Right atrium auricular region (tissue), 2 donors: ENCODE measurements around the gene CHCHD4. TPM values are rescaled to one million over a fixed set of nuclear protein-coding genes. Genes with fewer than 3 reads are reported as not detected.

Experiments used
- DNase-seq: peaks from one replicate; pipeline ENCODE4 v3.0.0-alpha.2; 2019; ENCODE audit warnings: low spot score
- H3K27ac ChIP-seq, 2 donors: fragments of 200-600 bp; sonication (generic); 1 replicate in 1 of 2; 2 replicates in 1 of 2; pipeline ENCODE4 v1.5.1; 2016 to 2019
- H3K27me3 ChIP-seq, 2 donors: fragments of 200-600 bp; sonication (generic); one replicate each; pipeline versions ENCODE4 v1.5.1 to v1.6.0; 2017 to 2019
- H3K36me3 ChIP-seq: fragments of 200-600 bp; sonication (generic); one replicate; pipeline ENCODE4 v1.5.1; 2016
- H3K4me1 ChIP-seq, 2 donors: fragments of 200-600 bp; sonication (generic); one replicate each; pipeline versions ENCODE4 v1.5.1 to v1.6.0; 2017 to 2019
- H3K4me3 ChIP-seq, 2 donors: fragments of 200-600 bp; sonication (generic); 1 replicate in 1 of 2; 2 replicates in 1 of 2; pipeline ENCODE4 v1.5.1; 2017 to 2019; ENCODE audit warnings: mild to moderate bottlenecking in 1 of 2, moderate library complexity in 1 of 2
- H3K9me3 ChIP-seq, 2 donors: fragments of 200-600 bp; sonication (generic); one replicate each; pipeline ENCODE4 v1.5.1; 2019
- CTCF ChIP-seq, 2 donors: fragments of 200-600 bp; sonication (generic); IDR thresholded peaks; one replicate each; pipeline ENCODE4 v1.5.1; 2019; ENCODE audit warnings: antibody characterized with exemption in 2 of 2
- total RNA-seq, 2 donors: library from RNA; depleted of rRNA; stranded (reverse); fragments of >200 nt; gene quantifications; one replicate each; pipeline ENCODE4 v1.1.0, GENCODE V29; 2016

CHCHD4 gene
- total RNA-seq, 2 donors from 2014 or later = 24.3 to 32.3 TPM

- TF ChIP-seq CTCF (IDR thresholded peaks at IDR 0.05) = no peak
- Histone ChIP-seq H3K27ac (no peak overlapping the region), H3K36me3 (peaks cover 79% of the 10 kb centered on the region), H3K27me3 (no peaks in the 10 kb centered on the region), H3K4me1 (no peaks in the 10 kb centered on the region), H3K4me3 (no peak overlapping the region), H3K9me3 (peaks cover 0 to 18% of the 10 kb centered on the region in 2 donors)
- DNase-seq = no peak
These were observed 33.3 kb upstream of the CHCHD4 start for GRCh38 chr3:14157951-14158350.

GRCh38 chr3:14156843-14157561 is 32.3 kb upstream of the CHCHD4 start:
- Histone ChIP-seq H3K4me3 (no peak overlapping the region), H3K27ac (no peak overlapping the region)

GRCh38 chr3:14156201-14156600 is 31.5 kb upstream of the CHCHD4 start:
- peaks cover 0 to 5% of the 10 kb centered on the region in 2 donors for H3K9me3 ChIP-seq
- TF ChIP-seq CTCF (IDR thresholded peaks at IDR 0.05) = no peak
- DNase-seq = no peak
- no peaks in the 10 kb centered on the region for H3K4me1 ChIP-seq
- H3K4me3 ChIP-seq = no peak overlapping the region
- no peak overlapping the region for H3K27ac ChIP-seq
- H3K36me3 ChIP-seq = peaks cover 76% of the 10 kb centered on the region
- H3K27me3 ChIP-seq = no peaks in the 10 kb centered on the region

More at GRCh38 chr3:14156843-14157561, 32.3 kb upstream of the CHCHD4 start:
- Histone ChIP-seq H3K27me3 (no peaks in the 10 kb centered on the region), H3K4me1 (no peaks in the 10 kb centered on the region), H3K9me3 (peaks cover 0 to 13% of the 10 kb centered on the region in 2 donors), H3K36me3 (peaks cover 79% of the 10 kb centered on the region)
- no peak for DNase-seq
- no peak for TF ChIP-seq CTCF (IDR thresholded peaks at IDR 0.05)

GRCh38 chr3:14154895-14155440 is 30.3 kb upstream of the CHCHD4 start:
- no peak for DNase-seq
- Histone ChIP-seq H3K4me1 (no peaks in the 10 kb centered on the region), H3K9me3 (no peaks in the 10 kb centered on the region), H3K27me3 (no peaks in the 10 kb centered on the region), H3K27ac (no peak overlapping the region), H3K4me3 (no peak overlapping the region), H3K36me3 (peaks cover 64% of the 10 kb centered on the region)
- TF ChIP-seq CTCF (IDR thresholded peaks at IDR 0.05) = no peak

- peaks cover 57% of the 10 kb centered on the region for H3K36me3 ChIP-seq
- TF ChIP-seq CTCF (IDR thresholded peaks at IDR 0.05) = no peak
- H3K27ac ChIP-seq = no peak overlapping the region
- no peaks in the 10 kb centered on the region for H3K27me3 ChIP-seq
- DNase-seq = no peak
- no peak overlapping the region for H3K4me3 ChIP-seq
- no peaks in the 10 kb centered on the region for H3K9me3 ChIP-seq
- H3K4me1 ChIP-seq = no peaks in the 10 kb centered on the region
These were observed 29.6 kb upstream of the CHCHD4 start for GRCh38 chr3:14154276-14154675.
